HG03520 (cell line): ENCODE data around the gene MOK.
"Not testable (repeated sequence)": the region's sequence is repeated elsewhere in the genome, so short reads cannot be mapped to it uniquely, and the experiment has no call there.

Experiments used
- ATAC-seq: cut with Tn5 transposase; IDR thresholded peaks from one replicate; pipeline ENCODE4 v1.9.1; 2021; ENCODE audit warnings: mild to moderate bottlenecking, moderate library complexity; ENCODE audit not compliant: unreplicated experiment

MOK gene

DNA sequence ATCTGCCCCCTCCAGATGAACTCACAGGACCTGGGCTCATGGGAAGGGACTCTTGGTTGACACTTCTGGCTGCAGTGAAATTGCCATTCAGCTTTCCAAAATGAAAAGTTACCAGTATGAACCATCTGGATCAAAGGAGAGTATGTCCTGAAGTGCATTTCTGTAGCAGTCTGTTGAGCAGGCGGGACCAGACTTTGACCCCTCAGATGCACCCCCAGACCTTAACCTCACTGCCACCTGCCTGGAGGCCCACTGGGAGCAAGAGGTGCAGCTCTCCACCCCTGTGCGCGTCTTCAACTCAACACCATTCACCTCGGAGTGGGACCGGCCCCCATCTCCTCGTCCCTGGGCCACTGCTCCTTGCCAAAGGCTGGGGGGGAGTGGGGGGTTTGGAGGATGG is 55.0 kb downstream of the MOK start:
- ATAC-seq, result no peak

DNA sequence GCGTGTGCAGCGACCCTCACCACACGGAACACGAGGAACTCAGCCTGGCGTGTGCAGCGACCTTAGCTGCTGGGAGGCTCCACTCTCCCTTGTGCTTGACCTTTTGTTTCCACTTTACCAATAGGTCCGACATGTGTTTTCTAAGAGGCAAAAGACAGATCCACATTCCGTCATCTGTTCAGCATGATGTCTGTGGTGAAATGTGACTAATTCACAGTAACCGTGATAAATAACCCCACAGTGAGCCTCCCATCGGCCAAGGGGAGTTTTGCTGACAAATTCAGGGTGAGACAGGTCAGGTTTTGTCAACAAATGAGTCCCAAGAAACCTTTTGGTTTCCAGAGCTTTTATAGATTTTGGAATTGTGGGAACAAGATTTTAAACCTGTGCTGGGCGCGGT is 55.9 kb downstream of the MOK start:
- ATAC-seq, result no peak

DNA sequence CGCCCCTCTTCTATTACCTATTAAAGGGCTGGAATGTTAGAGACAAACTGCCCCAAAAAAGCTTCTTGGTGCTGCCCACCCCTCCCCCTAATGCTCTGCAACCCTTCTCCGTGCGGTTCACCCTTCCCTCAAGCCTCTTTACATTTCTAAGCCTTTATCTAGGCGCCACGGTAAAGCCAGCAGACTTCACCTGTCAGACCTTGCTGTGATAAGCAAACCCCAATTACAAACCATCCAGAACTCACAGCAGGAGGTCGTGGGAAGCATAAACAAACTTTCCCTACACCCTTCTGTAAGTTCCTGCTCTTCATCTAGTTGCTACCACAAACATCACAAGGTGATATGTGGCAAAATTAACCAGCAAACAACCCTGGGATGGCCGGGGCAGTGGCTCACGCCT is 56.8 kb downstream of the MOK start:
- no peak for ATAC-seq

DNA sequence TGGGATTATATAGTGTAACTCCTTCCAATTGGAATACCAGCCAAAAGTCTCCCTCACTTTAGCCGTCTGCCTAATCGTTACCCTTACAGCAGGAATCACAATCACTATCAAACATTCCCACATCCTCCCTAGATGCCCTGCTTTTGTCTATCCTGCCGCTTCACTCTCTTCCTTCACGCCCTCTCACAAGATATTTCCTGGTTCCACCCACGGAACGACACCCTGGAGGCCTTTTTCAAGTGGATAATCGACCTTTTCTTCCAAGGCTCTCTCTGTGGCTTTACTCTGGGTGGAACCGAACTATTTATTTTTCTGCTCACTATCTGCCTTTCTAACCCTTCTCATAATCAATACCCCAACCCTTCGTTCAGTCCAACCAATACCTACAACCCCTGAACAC is 58.9 kb downstream of the MOK start:
- ATAC-seq, result no peak

GRCh38 chr14:102243795-102244194 is 61.2 kb downstream of the MOK start:
- not testable (repeated sequence) for ATAC-seq

GRCh38 chr14:102241147-102241546 is 63.8 kb downstream of the MOK start:
- ATAC-seq, result no peak

DNA sequence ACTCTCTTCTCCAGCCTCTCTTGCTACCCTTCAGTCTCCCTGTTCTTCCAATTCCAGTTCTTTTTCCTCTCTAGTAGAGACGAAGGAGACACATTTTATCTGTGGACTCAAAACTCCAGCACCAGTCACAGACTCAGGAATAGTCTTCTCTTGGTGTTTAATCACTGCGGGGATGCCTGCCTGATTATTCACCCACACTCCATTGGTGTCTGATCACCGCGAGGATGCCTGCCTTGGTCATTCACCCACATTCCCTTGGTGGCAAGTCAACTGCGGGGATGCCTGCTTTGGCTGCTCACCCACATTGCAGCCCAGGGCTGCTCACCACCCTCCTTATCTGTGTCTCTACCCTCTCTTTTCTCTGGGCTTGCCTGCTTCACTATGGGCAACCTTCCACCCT is 64.5 kb downstream of the MOK start:
- not testable (repeated sequence) for ATAC-seq

- no peak for ATAC-seq
These were observed 65.7 kb downstream of the MOK start for GRCh38 chr14:102239231-102239630.

DNA sequence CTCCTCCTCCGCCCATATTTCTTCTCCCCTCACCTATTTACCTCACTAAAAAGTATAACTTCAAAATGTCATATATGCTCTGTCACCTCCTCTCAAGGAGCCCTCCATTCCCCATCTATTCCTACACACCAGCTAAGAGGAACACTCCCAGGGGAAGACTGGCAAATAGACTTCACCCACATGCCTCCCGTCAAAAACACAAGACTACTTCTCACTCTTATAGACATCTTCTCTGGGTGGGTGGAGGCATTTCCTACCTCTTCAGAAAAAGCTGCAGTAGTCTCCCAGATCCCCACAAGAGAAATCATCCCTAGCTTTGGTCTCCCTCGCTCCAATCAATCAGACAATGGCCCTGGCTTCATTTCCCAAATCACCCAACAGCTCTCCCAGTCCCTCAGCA is 66.2 kb downstream of the MOK start:
- ATAC-seq, result no peak

GRCh38 chr14:102238131-102238530 is 66.8 kb downstream of the MOK start:
- ATAC-seq, result no peak

- no peak for ATAC-seq
These were observed 68.9 kb downstream of the MOK start for GRCh38 chr14:102236026-102236425.

- no peak for ATAC-seq
These were observed 69.6 kb downstream of the MOK start for GRCh38 chr14:102235275-102235897.

DNA sequence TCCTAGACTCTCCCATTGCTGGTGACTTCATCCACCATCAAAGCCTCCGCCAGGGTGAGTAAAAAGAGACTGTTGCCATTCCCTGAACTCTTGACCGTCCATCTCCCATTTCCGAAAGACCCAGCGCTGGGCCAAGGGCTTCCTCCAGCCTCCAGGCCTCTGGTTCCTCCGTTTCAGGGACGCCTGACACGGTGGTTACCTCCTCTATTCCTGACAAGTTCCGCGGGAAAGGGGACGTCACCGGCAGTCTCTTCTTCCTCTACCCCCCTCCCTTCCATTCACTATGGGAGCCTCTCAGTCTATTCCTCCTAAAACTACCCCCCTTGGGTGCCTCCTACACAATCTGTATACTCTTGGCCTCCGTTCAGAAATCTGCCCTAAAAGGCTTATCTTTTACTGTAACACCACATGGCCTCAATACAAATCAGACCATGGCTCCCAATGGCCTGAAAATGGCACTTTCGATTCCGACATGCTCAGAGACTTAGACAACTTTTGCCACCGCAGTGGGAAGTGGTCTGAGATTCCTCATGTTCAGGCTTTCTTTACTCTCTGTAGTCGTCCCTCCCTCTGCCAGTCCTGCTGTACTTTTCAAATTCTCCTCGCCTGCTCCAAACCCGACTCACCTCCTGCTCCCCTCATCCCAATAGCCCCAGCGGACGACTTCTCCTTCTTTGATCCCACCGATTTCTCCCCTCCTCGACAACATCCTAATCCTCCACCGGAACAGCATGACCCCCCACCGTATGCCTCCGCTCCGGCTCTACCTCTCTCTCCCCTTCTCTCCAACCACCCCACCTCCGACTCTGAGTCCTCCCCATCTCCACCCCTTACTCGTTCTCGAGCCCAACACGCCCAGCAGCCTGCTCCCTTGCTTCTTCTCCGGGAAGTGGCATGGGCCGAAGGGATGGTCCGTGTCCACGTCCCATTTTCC is 70.4 kb downstream of the MOK start:
- ATAC-seq, result no peak

GRCh38 chr14:102233081-102233480 is 71.9 kb downstream of the MOK start:
- ATAC-seq, result no peak

GRCh38 chr14:102232348-102232625 is 72.7 kb downstream of the MOK start:
- no peak for ATAC-seq

DNA sequence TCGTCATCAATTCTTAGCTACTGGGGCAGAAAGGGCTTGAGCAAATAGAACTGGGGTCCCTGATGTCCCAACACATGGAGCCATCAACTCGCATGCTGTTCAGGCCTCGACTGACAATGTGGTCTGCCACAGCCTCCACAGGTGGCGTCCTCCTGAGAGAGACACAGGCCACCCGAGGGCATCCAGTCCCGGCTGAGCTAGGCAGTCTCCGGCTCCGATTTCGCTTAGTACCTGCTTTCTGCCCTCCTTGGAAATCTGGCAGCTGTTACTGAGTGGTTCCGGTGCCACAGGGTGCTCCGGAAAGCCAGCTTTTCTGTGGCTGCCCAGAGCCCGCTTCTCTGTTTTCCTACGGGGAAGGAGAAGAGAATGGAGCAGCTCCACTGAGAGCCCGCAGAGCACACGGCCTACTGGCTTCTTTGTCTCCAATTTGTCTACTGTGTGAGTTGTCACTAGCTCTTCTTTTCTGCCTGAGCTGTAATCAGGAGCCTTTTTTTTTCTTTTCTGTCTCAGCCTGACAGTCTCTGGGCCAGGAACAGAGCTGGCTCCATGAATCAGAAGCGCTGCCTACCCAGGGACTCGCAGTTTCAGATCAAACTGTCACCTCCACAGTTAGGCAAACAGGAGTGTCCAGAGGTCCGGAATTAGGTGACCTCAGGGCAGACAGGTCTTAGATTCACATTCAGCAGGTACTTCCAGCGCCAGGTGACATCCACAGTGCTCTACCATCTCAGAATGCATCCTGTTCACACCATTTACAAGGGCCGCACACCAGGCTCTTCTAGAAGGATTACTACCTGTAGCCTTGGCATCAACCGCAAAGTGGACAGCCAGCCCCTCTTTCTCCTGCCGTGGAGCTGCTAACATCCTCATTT is 73.3 kb downstream of the MOK start:
- no peak for ATAC-seq

DNA sequence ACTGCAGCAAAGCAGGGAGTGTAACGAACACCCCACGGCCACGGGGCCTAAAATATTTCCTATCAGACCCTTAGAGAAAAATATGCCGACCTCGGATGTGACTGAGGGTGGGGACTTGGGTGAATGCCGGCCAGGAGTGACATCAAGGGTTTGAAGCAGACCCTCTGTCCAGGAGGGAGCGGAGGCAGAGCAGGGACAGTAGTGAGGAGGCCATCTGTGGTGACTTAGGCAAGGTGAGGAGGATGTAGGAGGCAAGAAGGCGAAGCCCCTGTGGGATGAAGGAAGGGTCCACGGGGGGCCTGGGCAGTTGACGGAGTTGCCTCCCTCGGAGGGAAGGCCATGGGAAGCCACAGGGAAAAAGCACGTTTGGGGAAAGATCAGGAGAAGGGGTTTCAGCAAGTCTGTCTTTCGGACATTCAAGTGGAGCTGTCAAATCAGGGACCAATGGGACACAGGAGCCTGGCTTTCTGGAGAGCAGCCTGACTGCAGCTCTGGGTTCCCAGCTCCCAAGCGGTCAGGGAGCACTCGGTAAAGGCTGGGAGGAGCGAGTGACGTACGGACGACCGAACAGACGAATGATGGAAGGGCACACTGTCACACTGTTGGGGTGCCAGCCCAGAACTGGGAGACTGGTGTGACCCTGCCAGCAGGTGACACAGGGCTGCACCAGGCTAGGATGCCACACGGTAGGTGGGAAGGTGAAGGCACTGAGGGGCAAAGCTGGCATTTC is 74.3 kb downstream of the MOK start:
- ATAC-seq, result no peak

- ATAC-seq, result no peak
These were observed 75.2 kb downstream of the MOK start for GRCh38 chr14:102229739-102230092.

DNA sequence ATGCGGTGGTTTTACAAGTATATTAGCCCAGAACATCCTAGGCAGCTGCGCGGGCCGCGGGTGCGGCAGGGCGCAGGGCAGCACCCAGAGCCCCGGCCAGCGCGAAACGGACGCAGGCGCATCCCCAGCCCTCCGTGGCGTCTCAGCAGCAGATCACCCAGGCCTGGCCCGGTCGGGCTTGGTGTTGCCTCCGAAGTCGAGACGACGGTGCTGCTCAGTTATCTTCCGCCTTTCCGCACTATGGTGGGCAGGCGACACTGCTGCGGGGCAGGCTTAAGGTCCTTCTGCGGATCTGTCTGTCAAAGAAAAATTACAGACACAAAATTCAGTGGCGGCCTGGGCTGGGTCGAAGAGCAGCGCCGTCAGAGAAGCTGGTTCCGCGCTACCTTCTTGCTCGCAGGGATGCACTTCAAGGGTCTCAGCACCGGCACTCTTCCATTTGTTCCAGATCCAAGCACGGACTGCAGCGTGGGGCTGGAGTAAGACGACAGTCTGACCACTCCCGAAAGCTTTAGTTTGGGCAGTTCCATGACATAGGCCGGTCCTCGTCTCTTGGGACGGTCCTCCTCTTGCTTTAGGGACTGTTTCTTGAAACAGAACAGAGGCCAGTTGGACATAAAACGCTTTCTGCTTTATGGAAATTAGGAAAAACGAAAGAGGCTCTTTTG is 75.8 kb downstream of the MOK start:
- ATAC-seq, result no peak

GRCh38 chr14:102227184-102227964 is 77.6 kb downstream of the MOK start:
- ATAC-seq, result no peak
